Caco-2 (cell line): ENCODE results near the gene MICU1. TPM values are rescaled to one million over a fixed set of nuclear protein-coding genes. Genes with fewer than 3 reads are reported as not detected.

Experiments
- BruUV-seq: library from RNA; stranded (reverse); fragments of 400-500 nt; replicated peaks from 2 replicates; lab custom pipeline; 2021; lab: Mats Ljungman, UMichigan
- CTCF ChIA-PET: fragments of 300-600 bp; sonication (Branson Sonifier 250); formaldehyde crosslinking; loops from one replicate; lab custom pipeline; 2022; ENCODE audit warnings: antibody characterized with exemption; lab: Charles Lee
- POLR2A ChIA-PET: fragments of 300-600 bp; sonication (Branson Sonifier 250); formaldehyde crosslinking; loops from one replicate; lab custom pipeline; 2022; ENCODE audit warnings: antibody characterized with exemption; lab: Charles Lee
- DNase-seq, 2 experiments: peaks; one replicate each; pipeline versions ENCODE4 v3.0.0 to v3.0.0-alpha.2; 2020 to 2022
- H3K27me3 ChIP-seq: replicated peaks from 2 replicates; pipeline ENCODE4 v1.6.0; 2011; ENCODE audit warnings: low read length; ENCODE audit not compliant: control insufficient read depth, insufficient read depth
- H3K36me3 ChIP-seq: 2 replicates; pipeline ENCODE4 v1.5.1; 2011; ENCODE audit warnings: low read length; ENCODE audit not compliant: control insufficient read depth, insufficient read depth
- H3K4me1 ChIP-seq: fragments of 250-450 bp; sonication (Bioruptor Pico); 2 replicates; pipeline ENCODE4 v1.5.1; 2020; ENCODE audit warnings: mild to moderate bottlenecking
- H3K4me3 ChIP-seq: 2 replicates; pipeline ENCODE4 v1.5.1; 2011; ENCODE audit warnings: low read depth, mild to moderate bottlenecking, control low read depth, low read length
- H3K9me3 ChIP-seq: fragments of 250-450 bp; sonication (Bioruptor Pico); 2 replicates; pipeline ENCODE4 v1.5.1; 2020; ENCODE audit warnings: mild to moderate bottlenecking, moderate library complexity
- H3K27ac Mint-ChIP-seq: one replicate; pipeline ENCODE4 v1.8.0; 2022; ENCODE audit warnings: mixed read lengths; ENCODE audit not compliant: unreplicated experiment
- H3K27me3 Mint-ChIP-seq: one replicate; pipeline ENCODE4 v1.8.0; 2022; ENCODE audit warnings: mixed read lengths; ENCODE audit not compliant: insufficient read depth, unreplicated experiment
- H3K36me3 Mint-ChIP-seq: one replicate; pipeline ENCODE4 v1.8.0; 2022; ENCODE audit warnings: mild to moderate bottlenecking, mixed read lengths; ENCODE audit not compliant: insufficient read depth, unreplicated experiment
- H3K4me1 Mint-ChIP-seq: one replicate; pipeline ENCODE4 v1.8.0; 2022; ENCODE audit warnings: low read depth, mixed read lengths; ENCODE audit not compliant: unreplicated experiment
- H3K4me3 Mint-ChIP-seq: one replicate; pipeline ENCODE4 v1.8.0; 2022; ENCODE audit warnings: mild to moderate bottlenecking, moderate library complexity, mixed read lengths; ENCODE audit not compliant: unreplicated experiment
- H3K9me3 Mint-ChIP-seq: one replicate; pipeline ENCODE4 v1.8.0; 2022; ENCODE audit warnings: mixed read lengths; ENCODE audit not compliant: unreplicated experiment
- intact Hi-C: fragments of 100-400 bp; cut with micrococcal nuclease; formaldehyde crosslinking; loops from one replicate; pipeline ENCODE4 v1.10.0; 2022; ENCODE audit not compliant: unreplicated experiment
- total RNA-seq: library from RNA; stranded (reverse); gene quantifications from 2 replicates; pipeline ENCODE4 v1.2.3, GENCODE V29; 2022
- TF ChIP-seq, protein P1 (sequence below), 2 experiments: fragments of 200-600 bp in 1 of 2; IDR thresholded peaks; 1 replicate in 1 of 2; 2 replicates in 1 of 2; pipeline versions ENCODE4 v1.5.1 to v1.8.0; 2011 to 2022; ENCODE audit warnings: antibody characterized with exemption in 1 of 2, control low read depth in 1 of 2, inconsistent platforms in 1 of 2, low read depth in 1 of 2, low read length in 1 of 2, mild to moderate bottlenecking in 1 of 2, moderate library complexity in 1 of 2; ENCODE audit not compliant: insufficient read depth in 1 of 2, severe bottlenecking in 1 of 2, unreplicated experiment in 1 of 2

MICU1 gene
- total RNA-seq, 1 experiment from 2014 or later = 83.2 TPM

DNA sequence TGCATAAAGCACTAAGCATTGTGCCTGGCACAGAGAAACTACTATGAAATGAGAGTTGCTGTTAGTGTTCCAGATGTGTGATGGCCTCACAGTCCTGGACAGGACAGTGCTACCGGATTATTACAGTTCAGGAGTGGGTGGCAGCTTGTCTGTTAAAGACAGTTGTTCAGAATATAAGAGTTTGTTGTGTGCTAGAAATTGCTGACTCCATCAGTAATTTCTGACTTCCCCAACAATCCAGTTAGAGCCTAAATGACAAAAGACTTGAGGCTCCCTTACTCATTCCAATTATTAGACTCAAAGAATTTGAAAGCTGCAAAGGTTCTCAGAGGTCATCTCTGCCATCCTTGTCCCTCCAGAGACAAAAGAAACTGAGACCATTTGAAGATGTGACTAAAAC lies 236.9 kb downstream of the MICU1 start:
- TF ChIP-seq, protein P1, sequence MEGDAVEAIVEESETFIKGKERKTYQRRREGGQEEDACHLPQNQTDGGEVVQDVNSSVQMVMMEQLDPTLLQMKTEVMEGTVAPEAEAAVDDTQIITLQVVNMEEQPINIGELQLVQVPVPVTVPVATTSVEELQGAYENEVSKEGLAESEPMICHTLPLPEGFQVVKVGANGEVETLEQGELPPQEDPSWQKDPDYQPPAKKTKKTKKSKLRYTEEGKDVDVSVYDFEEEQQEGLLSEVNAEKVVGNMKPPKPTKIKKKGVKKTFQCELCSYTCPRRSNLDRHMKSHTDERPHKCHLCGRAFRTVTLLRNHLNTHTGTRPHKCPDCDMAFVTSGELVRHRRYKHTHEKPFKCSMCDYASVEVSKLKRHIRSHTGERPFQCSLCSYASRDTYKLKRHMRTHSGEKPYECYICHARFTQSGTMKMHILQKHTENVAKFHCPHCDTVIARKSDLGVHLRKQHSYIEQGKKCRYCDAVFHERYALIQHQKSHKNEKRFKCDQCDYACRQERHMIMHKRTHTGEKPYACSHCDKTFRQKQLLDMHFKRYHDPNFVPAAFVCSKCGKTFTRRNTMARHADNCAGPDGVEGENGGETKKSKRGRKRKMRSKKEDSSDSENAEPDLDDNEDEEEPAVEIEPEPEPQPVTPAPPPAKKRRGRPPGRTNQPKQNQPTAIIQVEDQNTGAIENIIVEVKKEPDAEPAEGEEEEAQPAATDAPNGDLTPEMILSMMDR (IDR thresholded peaks at IDR 0.05; ENCODE audit: insufficient read depth in 1 of 2, low read depth in 1 of 2, low read length in 1 of 2, severe bottlenecking in 1 of 2, unreplicated experiment in 1 of 2) = no peak
- BruUV-seq = no TSS peak
- intact Hi-C loops = no loop called here
- Histone ChIP-seq H3K36me3 (no peaks in the 10 kb centered on the region), H3K9me3 (no peaks in the 10 kb centered on the region), H3K4me1 (no peaks in the 10 kb centered on the region), H3K4me3 (no peak overlapping the region), H3K27me3 (no peaks in the 10 kb centered on the region)
- Mint-ChIP-seq H3K4me1 (no peaks in the 10 kb centered on the region), H3K27ac (no peak overlapping the region), H3K36me3 (no peaks in the 10 kb centered on the region), H3K4me3 (no peak overlapping the region), H3K9me3 (no peaks in the 10 kb centered on the region), H3K27me3 (no peaks in the 10 kb centered on the region)
- no peak for DNase-seq
- ChIA-PET CTCF (no interaction called here), POLR2A (no interaction called here)

DNA sequence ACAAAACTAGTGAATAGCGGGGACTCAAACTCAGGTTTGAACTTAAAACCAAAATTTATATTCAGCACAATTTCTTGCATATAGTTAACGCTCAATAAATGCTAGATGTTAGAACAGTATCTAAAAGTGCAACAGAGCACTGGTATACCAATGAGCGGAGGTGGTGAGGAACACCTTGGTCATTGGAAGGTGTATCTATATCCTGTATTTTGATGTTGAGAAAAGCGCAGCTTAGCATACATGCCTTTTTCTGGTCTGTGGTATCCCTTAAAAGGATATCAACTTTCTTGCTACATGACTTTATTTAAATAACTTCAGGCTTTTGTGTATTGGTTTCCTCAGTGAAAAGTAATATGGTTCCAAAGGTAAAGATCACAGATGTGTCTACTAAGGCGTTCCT lies 237.8 kb downstream of the MICU1 start:
- ChIA-PET CTCF (no interaction called here), POLR2A (no interaction called here)
- Mint-ChIP-seq H3K4me1 (no peaks in the 10 kb centered on the region), H3K27ac (no peak overlapping the region), H3K27me3 (no peaks in the 10 kb centered on the region), H3K36me3 (no peaks in the 10 kb centered on the region), H3K9me3 (no peaks in the 10 kb centered on the region), H3K4me3 (no peak overlapping the region)
- Histone ChIP-seq H3K4me3 (no peak overlapping the region), H3K4me1 (no peaks in the 10 kb centered on the region), H3K36me3 (no peaks in the 10 kb centered on the region), H3K27me3 (no peaks in the 10 kb centered on the region), H3K9me3 (no peaks in the 10 kb centered on the region)
- no peak for DNase-seq
- intact Hi-C loops = no loop called here
- TF ChIP-seq, protein P1 (IDR thresholded peaks at IDR 0.05; ENCODE audit: insufficient read depth in 1 of 2, low read depth in 1 of 2, low read length in 1 of 2, severe bottlenecking in 1 of 2, unreplicated experiment in 1 of 2) = no peak
- BruUV-seq = no TSS peak

DNA sequence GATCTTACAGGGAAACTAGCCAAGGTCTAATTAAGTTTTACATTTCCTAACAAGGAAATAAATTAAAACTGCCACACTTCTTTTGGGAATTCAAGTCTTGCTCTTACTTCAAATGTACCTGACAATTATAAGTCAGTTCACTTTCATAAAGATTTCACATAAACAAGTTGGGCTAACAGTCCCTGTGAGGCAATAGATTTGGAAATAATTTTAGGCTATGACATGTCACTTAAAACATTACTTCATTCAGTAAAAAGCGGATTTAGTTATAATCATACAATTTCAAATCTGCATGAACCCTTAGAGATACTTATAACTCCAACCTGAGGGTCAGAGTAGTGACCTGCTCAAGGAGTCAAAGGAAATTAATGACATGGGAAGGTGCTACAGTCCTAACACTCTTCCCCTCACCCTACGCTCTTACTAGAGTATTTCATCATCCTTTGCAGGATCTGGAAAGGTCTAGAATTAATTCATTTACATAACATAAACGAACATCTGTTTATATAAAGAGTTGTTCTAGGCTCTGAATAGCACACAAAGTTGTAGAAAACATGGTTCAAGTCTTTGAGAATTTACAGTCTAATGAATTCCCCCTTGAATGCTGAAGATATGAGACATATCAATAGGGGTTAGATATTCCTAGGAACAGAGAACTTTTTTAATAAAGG lies 238.8 kb downstream of the MICU1 start:
- Mint-ChIP-seq H3K4me3 (no peak overlapping the region), H3K36me3 (no peaks in the 10 kb centered on the region), H3K27me3 (no peaks in the 10 kb centered on the region), H3K4me1 (no peaks in the 10 kb centered on the region), H3K27ac (no peak overlapping the region), H3K9me3 (no peaks in the 10 kb centered on the region)
- Histone ChIP-seq H3K4me1 (no peaks in the 10 kb centered on the region), H3K4me3 (no peak overlapping the region), H3K9me3 (no peaks in the 10 kb centered on the region), H3K27me3 (no peaks in the 10 kb centered on the region), H3K36me3 (no peaks in the 10 kb centered on the region)
- intact Hi-C loops = no loop called here
- TF ChIP-seq, protein P1 (IDR thresholded peaks at IDR 0.05; ENCODE audit: insufficient read depth in 1 of 2, low read depth in 1 of 2, low read length in 1 of 2, severe bottlenecking in 1 of 2, unreplicated experiment in 1 of 2) = no peak
- ChIA-PET POLR2A (no interaction called here), CTCF (interaction anchor here (0.6 kb wide), 1 partner anchor 32 kb away, joined by 4 read pairs; no protein-coding TSS in a partner anchor)
- DNase-seq = no peak
- BruUV-seq = no TSS peak
